H4 (cell line): Measurements from ENCODE around the gene MAFB. TPM values are rescaled to one million over a fixed set of nuclear protein-coding genes. Genes with fewer than 3 reads are reported as not detected.
"Not testable (repeated sequence)": the region's sequence is repeated elsewhere in the genome, so short reads cannot be mapped to it uniquely, and the experiment has no call there.

Source experiments
- DNase-seq: peaks from one replicate; pipeline ENCODE4 v3.0.0-alpha.2; 2015; ENCODE audit warnings: low spot score
- total RNA-seq: library from RNA; depleted of rRNA; stranded (reverse); fragments of >200 nt; shearing (Covaris generic); gene quantifications from 2 replicates; pipeline ENCODE4 v1.2.3, GENCODE V29; 2014; rRNA removed

MAFB gene
- 0.25 and 0.39 TPM in 2 replicates for total RNA-seq

DNA sequence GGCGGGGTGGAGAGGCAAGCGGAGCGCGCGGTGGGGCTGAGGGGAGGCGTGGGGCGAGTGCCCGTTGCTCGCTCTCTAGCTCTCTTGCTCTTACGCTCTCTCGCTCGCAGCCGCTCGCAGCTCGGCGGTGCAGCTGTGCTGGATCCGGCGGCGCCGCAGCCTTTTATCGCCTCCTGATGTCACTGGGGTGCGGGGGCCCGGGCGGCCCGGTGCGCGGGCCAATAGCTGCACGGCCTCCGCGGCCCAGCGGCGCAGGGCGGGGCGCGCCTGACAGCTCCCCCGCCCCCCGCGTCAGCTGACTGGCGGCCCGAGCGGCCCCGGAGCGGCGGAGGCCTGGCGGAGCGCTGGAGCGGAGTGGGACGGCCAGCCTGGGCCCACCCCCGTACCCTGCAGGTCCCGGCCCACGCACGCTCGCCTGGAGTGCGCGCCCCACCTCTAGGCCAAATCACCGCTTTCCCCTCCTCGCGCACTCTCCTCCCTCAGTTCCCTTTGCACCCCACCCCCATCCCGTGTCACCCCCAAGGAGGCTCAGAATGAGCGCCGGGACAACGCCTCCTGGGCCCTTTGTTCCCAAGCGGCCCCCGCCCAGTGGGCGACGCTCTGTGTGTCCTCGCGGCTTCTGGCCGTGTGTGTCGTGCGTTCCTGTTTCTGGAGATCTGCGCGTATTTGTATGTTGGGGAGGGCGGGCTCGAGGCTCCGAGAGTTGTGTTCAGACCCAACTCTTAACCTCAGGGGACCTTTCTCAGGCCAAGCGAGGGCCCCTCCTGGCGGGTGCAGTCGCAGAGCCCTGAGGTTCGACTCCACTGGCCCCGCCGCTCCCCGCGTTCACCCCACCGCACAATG is at the start of gene MAFB:
MAFB (minus strand) TSS at position 137 of the 843 bp plus-strand sequence. CDS start 386 bp downstream, outside the sequence.
- peak; percentile 69 for DNase-seq

- not testable (repeated sequence) for DNase-seq
Measured at GRCh38 chr20:40736468-40736867, 47.4 kb upstream of the MAFB start.

GRCh38 chr20:40728996-40729395 is 40.0 kb upstream of the MAFB start:
- DNase-seq = no peak

DNA sequence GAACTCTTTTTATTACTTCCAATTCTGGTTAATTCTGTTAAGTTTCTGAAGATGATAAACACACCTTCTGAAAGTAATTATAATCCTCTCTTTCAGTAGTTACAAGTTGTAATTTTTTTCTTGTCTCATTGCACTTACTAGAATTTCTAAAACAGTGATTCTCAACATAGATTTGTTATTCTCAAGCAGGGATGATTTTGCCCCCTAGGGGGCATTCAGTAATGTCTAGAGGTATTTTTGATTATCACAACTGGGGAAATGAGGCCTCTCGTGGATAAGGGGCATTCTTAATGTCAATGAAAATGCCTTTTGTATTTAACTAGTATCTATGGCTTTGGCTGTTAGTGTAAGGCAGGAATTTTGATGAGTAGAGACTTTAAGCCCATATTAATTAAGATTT is 39.4 kb upstream of the MAFB start:
- DNase-seq = no peak

DNA sequence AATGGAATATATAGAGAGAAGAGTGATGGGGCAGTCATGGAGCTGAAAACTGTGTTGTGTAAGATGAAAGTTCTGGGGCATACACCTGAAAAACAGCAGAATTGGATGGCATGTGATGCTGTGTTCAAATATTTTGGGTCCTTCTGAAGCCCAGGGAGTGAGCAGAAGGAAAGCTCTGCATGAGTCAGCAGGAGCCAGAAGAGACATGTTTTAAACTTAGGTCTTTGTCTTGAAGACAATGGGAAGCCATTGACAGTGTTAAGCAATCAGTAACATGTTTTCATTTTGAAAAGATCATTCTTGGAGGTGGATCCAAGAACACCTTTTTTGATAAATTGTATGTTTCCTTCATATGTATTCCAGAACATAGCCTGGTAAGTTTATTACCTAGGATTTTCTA is 38.9 kb upstream of the MAFB start:
- DNase-seq = no peak

DNA sequence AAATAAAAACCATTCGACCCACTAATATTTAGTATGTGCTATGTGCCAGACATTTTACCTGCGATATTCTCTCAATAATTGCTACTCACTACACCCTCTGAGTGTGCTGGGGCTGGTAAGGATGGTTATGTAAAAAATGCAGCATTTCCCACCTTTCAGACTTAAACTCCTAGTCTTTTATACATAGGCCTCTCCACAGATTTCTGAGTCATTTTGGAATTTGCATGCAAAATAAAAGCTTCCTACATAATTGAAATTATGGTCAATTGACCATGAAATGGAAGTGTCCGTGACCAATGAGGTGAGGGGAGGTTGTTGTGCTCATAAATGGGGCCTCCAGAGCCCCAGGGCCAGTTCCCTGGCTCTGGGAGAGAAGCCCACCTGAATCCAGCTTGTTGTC is 37.7 kb upstream of the MAFB start:
- DNase-seq = no peak

DNA sequence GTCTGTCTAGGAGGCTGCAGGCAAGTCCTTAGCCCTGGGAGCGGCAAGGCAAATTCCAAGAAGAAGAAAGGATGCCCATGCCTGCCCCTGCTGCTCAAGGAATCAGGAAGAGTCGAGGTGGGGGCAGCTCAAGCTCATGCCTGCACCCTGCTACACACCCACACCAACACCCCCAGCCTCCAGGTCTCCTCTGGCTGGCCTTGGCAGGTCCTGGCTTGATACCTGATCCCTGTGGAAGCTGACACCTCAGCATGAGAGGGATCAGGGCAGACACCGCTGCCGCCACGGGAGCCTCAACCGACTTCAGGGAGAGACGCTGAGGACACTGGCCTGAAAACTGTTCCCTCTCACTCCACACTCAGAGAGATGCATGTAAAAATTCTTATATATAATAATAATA is 35.5 kb upstream of the MAFB start:
- no peak for DNase-seq

DNA sequence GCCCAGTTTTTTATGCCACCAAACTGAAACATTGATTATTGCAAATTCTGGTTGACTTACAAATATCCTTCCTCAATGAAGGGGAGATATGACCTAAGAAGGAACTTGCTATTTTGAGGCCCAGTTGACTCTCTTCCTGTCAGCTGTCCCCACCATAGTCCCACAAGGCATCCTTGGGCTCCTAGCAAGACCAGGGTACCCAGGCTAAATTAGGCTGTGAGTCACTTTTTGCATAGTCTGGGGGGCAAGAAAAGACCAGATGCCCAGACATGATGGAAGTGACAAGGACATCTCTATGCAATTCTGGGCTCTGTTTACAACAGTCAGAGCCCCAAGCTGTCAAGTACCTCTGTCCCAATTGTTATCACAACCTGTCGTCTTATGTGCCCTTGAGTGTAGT is 31.8 kb upstream of the MAFB start:
- no peak for DNase-seq

- DNase-seq = no peak
Measured at GRCh38 chr20:40720099-40720498, 31.1 kb upstream of the MAFB start.

DNA sequence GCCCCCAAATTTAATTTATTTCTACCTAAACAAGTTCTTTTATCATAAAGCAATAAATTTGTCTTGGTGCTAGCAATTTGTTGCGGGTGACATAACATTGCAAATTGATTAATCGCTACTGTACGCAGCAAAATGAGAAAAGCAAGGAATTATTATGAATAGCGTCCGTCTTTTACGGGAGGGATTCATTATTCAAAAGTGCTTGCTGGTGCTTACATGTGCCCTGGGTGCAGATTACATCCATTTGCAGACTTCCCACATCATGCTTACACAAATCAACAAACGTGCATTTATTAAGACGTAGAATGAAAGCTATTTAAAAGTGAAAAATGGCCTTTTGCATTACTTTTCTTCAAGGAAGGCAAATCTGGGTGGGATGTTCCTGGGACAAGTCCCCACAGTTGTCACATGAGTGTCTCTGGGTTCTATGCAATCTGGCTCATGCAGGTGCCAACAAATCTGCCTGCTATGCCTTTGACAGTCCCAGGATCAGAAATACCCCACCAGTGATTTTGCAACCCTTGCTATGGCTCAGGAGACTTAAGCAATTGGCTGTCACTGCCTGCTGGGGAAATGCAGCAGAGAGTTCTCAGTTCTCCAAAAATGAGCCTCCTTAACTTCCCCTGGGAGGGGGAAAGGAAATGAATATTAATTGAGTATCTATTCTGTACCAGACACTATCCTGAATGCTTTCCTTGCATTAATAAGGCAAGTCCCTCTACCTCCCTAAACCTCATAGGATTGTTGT is 30.1 kb upstream of the MAFB start:
- DNase-seq = no peak

GRCh38 chr20:40718214-40718977 is 29.4 kb upstream of the MAFB start:
- no peak for DNase-seq

DNA sequence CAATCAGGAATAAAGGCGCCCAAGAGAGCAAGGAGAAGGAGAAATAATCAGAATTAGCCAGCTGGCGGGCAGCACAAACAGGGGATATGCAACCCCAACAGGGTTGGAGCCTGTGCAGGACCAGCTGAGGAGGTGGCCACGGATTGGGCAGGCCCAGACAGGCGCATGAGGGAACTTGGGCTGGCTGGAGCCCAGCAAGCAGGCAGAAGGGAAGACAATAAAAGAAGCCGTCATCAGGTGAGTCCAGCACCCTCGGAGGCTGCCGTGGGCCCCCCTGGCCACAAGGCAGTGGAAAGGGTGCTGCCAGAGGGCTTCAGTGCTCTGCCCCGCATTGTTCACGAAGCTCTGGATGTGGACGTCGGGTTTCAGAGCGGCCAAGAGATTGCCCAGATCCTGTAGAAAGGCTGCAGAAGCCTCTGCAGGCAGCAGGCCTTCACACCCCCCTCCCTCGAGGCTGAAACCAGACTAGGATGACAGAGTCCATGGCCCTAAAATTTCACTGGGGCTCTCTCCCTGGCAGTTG is 28.4 kb upstream of the MAFB start:
- DNase-seq = no peak

GRCh38 chr20:40715491-40715890 is 26.5 kb upstream of the MAFB start:
- no peak for DNase-seq

DNA sequence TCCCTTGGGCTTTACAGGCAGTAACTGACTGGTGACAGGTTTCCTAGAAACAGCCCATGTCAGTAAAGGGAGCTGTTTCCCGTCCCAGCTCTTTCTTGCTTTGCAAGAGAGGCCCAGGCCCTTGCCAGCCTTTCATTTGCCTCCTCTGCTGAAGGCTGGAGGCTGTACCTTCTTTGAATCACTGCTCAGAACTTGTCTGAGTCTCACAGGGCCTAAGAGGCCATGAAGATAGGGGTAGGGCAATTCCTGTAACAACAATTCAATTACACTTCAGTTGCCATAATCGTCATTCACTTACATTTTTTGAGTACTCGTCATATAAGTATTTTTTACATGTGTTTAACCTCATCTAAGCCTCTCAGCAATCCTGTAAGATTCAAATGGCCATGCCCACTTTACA is 25.9 kb upstream of the MAFB start:
- DNase-seq = no peak

DNA sequence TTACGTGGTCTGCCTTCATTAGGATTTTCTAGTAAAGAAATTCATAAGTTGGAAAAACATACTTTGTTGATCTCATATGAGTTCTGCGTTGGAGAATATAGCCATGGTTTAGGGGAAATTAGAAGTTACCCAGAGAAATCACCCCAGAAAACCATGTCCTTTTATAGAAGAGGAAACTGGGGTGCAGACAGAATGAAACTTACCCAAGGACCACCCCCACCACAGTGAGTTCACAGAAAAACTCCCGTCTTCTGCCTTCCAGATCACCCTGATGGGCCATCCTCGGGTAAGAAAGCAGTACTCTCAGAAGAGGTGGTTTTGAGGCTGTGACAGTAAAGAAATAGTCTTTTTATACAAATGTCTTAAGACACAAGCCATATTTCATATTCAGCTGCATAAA is 25.1 kb upstream of the MAFB start:
- DNase-seq = no peak

DNA sequence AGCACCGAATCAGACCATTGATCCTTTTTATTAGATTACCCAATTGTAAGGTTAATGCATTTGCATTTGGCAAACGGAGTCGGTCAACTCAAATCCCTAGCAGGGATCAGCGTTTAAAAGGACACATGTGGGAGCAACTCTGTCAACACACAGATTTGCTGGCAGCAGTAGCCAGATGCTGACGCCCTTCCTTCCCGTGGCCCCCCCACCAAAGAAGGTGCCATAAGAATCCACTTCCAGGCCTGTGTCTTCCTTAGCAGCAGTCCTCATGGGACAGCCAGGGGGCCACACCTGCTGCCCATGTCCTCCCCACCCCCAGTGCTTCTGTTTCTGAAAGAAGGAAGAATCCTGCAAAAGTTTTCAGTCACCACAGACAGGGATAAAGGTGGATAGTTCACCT is 24.5 kb upstream of the MAFB start:
- DNase-seq = no peak

- DNase-seq = no peak
Measured at GRCh38 chr20:40711079-40711478, 22.0 kb upstream of the MAFB start.

GRCh38 chr20:40710603-40711002 is 21.6 kb upstream of the MAFB start:
- DNase-seq = no peak

GRCh38 chr20:40706977-40707582 is 18.0 kb upstream of the MAFB start:
- no peak for DNase-seq

GRCh38 chr20:40705413-40705812 is 16.4 kb upstream of the MAFB start:
- no peak for DNase-seq

DNA sequence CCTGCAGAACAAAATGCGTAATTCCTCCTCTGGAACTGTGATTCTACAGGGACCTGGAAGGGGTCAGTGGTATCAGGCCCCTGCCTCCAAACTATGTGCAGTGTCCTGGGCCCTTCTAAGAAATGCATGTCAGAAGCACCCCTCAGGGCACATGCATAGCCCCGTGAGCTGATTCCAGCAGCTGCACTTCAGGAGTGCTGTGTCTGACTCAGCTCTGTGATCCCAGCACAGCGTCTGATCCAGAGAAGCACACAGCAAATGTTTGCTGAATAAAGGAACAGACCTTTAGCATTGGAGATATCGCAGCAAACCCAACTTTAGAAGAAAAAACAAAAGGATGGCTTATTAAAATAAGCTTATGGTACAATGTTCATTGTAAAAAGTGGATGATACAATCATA is 15.8 kb upstream of the MAFB start:
- DNase-seq = no peak
